HG03060 (cell line): ENCODE measurements around the gene SNX1.

Source experiments
- ATAC-seq: cut with Tn5 transposase; IDR thresholded peaks from one replicate; pipeline ENCODE4 v1.9.1; 2021; ENCODE audit warnings: low read depth, moderate number of reproducible peaks; ENCODE audit not compliant: unreplicated experiment

The SNX1 gene

DNA sequence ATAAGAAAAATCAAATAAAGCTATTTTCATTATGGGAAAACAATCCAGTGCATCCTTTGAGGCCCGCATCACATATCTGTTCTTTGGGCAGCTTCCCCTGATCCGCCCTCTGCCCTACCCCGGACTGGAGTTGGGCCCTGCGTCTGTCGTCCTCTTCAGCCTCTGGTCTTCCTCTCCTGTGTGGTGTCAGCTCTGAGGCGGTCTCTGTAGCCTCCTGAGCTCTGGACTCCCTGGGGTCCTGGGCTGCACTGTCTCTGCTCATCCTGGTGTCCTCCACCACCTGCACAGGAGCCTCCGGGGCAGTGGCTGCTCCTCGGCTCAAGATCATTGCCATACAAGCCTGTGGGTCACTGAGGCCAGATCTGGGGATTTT is 48.4 kb downstream of the SNX1 start:
- no peak for ATAC-seq

DNA sequence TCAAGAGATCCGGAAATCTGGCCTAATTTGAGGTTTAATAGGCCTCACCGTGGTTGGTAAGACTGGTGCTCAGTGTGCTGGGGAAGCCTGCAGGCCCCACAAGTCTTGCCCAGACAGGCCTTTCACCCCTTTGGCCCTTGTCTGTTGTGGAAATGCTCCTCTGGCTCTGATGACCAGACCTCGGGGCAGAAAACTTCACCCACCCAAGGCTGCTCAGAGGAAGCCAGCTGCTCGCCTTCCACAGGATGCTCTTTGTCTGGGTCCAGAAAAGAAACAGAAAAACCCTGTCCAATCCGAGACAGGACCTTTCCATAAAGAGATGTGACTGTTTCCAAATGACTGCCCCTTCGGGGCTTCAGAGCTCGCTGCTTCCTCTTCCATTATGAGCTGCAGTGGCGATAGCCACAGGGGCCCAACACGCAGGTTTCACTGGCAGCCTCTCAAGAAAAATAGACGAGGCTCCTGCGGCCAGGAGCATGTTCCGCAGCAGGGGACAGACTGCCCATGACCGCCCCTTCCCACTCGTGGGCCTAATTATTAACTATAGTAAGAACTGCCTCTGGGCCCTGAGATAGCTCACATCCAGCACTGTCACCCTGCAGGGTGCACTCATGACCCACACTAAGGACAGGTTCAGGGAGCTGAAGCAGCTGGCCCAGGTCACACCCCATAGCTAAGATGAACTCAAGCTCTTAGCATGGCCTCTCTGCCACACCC is 48.9 kb downstream of the SNX1 start:
- peak; percentile 63 for ATAC-seq

DNA sequence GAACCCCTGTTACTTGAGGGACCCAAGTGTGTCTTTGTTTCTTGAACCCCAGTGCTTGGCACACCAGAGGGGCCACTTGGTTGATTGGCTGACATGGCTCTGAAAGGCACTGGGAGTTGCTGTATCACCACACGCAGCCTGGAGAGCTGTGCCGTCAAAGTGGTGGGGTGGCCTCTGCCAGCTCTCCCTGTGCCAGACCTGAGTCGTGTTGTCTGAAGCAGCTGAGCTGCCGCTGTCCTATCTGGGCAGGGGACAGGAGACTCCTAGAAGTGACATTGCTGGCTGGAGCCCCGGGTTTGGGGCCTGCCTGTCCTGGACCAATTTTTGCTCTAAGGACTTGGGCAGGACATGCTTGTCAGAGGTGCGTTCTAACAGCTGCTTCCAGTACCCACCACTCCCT is 50.3 kb downstream of the SNX1 start:
- ATAC-seq: no peak

DNA sequence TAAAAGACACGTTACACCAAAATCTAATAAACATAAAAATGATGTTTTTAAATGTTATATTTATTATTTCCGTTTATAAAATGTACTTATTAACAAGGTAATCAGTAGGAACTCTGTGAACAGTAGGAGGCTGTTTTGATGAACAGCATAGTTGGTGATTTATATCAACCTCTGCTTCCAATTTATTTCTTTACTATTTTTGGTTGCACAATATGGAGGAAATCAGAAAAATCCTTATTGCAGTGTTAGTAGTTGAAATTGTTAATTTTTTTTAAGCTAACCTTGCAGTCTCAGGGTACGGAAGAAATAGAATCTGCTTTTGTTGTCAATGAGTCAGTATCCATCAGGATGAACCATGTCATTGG is 50.7 kb downstream of the SNX1 start:
- ATAC-seq: no peak

DNA sequence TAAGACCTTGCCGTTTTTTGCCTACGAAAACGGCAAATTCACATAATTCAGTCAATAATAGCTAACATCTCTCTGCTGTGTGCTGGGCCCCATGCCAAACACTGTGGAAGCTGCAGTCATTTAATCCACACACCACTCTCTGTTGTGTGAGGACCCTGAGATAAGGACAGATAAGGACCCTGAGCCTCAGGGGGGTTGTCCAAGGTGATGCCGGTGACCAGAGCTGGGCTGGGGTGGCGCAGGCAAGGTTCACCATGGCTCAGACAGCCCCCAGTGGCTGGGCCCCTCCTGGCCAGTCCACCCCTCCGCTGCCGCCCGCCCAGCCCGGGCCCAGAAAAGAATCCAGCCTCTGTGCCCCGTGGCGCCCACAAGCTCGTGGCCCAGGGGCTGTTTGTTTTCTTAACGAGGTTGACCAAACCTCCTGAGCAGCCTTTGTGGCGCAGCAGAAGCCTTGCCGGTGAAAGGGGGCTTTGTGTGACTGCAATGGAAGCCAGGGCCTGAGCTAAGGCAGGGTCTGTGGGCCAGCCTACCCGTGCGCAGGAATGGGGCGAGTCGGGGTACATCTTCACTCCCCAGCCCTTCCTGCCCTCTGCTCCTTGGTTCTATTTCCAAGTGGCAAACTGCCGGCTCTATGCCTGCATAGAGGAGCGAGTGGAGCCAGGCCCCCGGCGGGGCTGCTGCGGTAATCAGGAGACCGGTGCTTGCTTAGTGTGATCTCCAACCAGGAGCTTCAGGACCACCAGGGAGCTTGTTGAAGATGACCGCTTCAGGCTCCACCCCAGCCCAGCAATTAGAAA is 51.3 kb downstream of the SNX1 start:
- no peak for ATAC-seq

DNA sequence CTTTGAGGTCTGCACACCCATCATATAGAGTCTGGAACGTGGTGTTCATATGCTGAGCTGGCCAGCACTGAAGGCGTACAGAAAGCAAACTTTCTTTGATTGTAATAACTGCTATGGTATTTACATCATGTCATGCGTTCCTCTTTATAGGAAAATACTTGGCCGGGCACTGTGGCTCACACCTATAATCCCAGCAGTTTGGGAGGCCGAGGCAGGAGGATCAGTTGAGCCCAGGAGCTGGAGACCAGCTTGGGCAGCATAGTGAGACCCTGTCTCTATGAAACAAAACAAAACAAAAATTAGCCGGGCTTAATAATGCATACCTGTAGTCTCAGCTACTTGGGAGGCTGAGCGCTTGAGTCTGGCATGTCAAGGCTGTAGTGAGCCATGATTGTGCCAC is 52.4 kb downstream of the SNX1 start:
- no peak for ATAC-seq

DNA sequence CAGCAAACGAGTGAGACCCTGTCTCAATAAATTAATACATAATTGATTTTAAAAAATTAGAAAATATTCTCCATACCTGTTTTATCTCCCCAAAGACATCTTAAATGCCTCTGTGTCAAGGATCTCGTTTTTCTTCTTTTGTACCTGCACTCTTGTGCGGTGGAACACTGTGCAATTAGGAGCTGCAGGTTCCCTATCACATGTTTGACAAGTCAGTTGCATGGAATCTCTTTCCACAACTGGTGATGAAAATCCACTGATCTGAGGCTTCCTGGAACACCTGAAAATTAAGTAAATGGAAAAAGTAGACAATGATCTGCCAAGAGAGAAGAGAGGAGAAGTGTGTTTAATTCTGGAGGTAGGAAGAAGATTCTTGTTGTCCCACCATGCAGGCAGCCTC is 52.8 kb downstream of the SNX1 start:
- no peak for ATAC-seq

DNA sequence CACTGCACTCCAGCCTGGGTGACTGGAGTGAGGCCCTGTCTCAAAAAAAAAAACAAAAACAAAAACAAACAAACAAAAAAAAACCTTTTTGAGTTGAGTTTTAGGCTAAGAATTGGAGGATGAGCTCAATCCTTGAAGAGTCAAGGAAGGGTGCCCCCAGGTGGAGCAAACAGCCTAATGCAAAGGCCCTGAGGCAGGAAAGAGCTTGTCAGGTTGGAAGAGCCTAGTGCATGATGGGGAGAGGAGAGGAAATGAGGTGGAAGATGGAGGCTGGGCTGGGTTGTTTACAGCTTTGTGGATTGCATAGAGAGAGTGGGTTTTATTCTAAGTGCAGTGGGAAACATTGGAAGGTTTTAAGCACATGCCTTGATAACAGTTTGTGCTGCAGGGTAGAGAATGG is 53.6 kb downstream of the SNX1 start:
- no peak for ATAC-seq

DNA sequence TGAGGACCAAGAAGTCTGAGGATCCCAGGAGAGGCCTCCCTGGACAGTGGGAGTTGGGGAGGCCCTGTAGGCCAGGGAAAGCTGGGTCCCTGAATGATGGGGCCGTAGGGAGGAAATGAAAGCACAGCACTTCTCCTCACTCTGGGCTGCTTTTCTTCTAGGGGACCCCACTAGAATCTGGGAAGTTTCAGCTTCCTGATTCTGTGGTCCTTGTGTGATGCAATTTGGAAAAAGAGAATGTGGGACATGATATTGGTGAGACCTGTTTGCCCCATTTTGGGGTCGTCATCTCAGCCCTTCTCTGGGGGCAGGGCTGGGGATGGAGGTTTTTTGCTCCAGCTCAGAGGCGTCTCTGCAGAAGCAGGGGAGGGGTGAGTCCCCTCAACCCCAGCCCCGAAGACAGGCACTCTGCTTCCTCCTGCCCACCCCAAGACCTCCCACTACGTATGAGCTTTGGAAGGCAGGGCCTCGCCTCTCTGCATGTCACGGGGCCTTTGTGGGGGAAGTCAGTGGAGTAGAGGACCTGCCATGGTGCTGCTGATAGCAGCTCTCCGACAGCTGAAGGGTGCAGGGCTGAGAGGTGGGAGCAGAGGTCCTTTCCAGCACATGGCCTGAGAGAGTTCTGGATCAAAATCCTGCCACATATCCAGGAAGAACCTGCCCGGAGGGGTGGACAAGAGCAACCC is 54.3 kb downstream of the SNX1 start:
- no peak for ATAC-seq

DNA sequence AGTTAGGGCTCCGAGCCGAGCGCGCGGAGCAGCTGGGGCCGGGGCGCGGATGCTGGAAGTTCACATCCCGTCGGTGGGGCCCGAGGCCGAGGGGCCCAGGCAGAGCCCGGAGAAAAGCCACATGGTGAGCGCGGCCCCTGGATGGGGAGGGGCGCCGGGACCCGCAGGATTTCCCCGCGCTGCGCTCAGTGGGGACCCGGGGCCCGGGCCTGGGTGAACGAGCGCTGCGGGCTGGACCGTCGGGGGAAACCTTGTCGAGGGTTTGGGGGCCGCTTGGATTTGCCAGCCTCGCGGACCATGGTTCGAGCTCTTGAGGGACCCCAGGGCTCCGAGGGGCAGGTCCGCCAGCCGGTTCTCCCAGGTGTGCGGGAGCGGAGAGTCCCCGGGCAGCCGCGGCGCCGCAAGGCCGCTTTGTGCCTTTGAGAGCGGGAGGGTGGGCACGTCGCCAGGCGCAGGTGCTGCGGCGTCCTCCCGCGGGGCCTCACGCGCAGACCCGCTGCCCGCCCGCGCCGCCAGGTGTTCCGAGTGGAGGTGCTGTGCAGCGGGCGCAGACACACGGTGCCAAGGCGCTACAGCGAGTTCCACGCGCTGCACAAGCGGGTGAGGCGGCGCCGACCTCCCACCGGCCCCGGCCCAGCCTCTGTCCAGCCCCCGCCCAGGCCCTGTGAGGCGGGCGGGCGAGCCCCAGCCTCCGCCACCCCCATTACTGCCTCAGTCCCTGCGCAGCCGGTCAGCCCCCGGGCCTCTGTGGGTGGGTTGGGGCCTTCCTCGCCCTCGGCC is 56.1 kb downstream of the SNX1 start, which contains the start of gene SNX22:
Gene SNX22, plus strand, starts transcription at position 5 of the 780 bp plus-strand sequence. Its CDS starts 45 bp downstream, at position 50.
- no peak for ATAC-seq

DNA sequence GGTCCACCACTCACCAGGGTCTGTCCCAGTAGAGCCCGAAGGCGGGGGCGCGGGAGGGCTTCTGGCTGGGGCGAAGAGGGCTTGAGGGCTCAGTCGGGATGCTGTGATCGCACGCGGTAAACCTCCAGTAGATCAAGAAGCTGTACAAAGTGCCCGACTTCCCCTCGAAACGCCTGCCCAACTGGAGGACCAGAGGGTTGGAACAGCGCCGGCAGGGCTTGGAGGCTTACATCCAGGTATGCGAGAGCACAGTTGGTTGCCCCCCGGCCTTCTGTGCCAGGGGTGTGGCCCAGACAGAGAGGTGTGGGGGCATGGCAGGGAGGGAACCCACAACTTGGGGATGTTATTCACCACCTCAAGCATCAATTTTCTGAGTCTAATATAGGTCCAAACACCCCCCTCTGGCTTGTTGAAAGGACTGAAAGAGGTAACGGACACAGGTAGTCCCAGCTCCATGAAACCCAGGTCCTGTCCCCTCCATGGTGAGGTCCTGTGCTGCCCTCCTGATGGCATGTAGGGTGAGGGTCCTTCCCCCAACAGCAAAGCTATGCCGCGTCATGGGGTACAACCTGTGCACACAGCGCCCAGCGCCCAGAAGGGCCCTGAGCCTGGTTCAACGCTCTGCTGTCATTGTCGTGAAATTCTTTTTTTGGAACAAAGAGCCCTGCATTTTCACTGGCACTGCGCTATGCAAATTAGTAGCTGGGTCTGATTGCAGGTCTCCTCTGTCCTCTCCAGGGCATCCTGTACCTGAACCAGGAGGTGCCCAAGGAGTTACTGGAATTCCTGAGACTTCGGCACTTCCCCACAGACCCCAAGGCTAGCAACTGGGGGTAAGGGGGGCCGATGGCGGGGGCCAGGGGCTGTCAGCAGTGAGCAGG is 57.0 kb downstream of the SNX1 start:
- peak; percentile 10 for ATAC-seq

DNA sequence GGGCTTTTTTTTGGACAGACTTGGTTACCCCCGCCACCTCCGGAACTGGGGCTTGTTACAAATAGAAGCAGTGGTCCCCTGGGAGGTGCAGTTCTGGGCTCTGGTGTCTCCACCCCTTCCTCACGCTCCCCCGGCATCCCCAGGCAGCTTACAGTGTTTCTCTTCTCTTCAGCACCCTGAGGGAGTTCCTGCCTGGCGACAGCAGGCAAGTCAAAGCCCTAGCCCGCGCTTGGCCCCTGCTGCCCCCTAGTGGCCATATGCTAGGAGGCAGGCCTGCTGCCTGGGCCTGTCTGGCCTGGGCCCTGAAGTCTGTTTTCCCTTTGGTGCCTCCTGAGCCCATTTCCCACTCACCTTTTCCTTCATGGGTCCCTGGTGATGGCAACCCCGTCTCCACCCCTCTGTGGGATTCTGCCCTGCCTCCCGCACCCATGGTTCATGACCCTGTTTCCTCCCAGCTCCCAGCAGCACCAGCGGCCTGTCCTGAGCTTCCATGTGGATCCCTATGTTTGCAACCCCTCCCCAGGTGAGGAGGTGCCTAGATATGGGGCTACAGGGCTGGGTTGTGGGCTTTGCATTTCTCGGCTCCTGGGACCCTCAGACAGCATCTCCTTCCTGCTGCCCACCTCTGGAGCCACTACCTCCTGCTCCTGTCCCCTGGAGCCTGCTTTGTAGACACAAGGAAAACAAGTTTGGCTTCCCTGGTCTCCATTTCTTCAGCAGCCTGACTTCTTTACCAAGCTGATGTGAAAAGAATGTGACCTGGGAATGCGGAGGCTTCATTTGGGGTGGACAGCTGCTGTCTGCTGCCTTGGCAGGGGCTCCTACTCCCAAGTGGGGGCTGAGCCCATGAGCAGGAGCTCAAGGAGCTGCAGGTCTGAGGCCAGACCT is 57.9 kb downstream of the SNX1 start:
- peak; percentile 31 for ATAC-seq

DNA sequence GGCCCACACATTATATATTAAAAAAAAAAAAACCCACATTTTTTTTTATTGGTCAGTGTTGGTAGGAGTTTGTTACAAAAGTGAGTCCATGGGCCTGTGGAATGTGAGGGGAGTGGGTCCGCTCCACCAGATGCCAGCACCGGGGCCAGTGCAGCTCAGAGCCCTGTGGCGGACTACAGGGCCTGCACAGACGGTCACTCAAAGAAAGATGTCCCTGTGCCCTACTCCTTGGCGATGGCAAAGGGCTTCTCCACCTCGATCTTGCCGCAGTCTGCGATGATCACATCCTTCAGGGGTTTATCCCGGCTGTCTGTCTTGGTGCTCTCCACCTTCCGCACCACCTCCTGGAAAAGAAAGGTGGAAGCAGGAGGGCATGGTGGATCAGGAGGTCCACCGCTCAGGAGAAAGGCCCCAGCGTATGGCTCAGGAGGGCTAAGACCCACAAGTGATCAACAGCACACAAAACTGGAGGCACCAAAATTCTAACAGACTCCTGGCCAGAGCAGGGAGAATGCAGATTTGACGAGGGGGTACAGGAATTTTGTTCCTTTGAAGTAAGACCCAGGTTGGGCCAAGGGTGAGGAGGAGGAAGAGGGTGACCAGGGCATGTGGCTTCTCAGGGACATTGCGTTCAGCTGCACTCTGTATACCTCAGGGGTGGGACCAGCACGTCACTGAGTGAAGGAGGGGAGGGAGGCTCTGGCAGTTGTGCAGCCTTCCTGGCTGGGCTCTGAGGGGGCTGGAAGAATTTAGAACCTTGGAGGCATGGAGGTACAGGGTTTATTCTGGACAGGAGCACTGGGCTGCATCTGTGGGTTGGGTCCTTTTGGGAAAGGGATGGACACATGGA is 60.2 kb downstream of the SNX1 start:
- ATAC-seq: no peak

DNA sequence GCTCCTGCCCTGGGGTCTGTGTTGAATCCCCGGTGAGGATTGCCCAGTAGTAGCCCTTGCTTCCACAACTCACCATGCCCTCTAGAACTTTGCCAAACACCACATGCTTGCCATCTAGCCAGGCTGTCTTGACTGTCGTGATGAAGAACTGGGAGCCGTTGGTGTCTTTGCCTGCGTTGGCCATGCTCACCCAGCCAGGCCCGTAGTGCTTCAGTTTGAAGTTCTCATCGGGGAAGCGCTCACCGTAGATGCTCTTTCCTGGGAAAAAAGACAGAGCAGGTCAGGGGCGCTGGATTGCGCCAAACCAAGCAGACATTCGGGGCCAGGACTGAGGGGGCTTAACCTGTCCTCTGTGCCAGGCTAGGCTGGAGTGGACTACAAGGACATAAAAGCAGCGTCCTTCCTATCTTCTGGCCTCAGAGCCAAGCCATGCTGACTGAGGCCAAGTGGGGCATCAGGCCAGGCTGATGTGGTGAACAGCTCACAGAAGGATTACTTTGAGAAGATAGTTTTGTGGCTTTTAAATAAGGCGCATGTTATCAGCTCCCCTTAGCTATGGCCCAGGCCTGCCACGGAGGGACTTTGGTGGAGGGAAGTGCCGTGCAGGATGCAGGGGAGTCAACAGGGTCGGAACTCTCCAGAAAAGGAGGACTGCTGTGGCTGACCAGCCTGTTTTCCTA is 61.0 kb downstream of the SNX1 start:
- no peak for ATAC-seq

DNA sequence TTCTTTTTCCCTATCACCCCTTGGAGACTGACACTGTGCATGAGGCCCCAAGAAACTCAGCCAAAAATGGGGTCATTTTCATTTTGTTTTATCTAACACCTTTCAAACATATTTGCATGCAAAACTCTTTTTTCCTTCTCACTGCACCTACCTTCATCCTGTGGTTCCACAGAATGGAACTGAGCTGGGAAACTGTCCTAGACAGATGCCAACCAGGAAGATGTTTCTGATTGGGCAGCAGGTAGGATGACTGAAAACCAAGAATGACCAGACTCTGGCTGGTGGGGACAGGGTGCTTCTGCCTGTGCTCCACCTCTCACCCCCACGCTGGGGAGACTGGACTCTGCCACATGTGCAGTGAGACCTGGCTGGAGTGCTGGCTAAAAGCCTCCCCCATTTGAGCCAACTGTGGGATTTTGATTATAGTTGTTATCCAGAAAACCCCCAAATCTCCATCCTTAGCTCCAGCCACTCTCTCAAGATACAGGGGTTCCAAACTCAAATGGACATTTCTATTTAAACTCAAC is 61.9 kb downstream of the SNX1 start:
- no peak for ATAC-seq

DNA sequence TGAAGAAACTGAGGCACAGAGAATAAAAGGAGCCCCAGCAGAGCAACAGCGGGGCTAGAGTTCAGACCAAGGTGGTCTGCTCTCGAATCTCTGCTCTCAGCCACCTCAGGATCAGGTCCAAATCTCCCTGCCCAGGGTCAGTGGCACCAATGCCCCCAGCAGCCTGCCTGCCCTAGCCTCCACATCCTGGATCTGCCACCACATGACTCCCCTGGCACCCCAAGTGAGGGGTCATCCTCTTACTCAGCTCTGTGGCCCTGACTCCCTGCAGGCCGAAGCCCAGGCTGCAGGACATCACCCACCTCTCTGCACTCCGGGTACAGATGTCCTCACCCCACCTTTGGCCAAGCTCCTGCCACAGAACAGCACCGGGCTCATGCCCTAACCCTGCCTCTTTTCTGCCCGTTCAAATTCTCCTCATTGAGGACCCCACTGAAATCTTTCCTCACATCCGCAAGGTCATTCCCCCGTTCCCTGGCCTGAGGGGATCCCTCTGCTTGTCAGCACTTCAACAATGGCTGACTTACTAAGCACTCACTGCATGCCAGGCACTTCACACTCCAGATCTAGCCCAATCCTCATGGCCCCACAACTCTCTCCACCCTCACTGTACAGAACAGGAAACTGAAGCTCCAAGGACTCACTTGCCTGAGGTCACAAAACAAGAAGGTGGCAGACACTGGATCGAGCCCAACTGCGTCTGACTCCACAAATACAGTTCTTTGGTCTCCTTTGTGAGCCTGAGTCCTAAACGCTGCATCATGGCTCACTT is 62.8 kb downstream of the SNX1 start:
- ATAC-seq: no peak
